ENCODE data around the gene SENP8.
"Not testable (repeated sequence)": the region's sequence is repeated elsewhere in the genome, so short reads cannot be mapped to it uniquely, and the experiment has no call there.

The SENP8 gene

DNA sequence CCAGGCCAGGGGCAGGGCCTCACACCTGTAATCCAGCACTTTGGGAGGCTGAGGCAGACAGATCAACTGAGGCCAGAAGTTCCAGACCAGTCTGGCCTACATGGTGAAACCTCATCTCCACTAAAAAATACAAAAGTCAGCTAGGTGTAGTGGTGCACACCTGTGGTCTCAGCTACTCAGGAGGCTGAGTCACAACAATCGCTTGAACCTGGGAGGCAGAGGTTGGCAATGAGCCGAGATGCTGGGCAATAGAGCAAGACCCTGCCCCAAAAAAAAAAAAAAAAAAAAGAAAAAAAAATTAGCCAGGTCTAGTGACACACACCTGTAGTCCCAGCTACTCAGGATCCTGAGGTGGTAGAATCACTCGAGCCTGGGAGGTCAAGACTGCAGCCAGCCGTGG lies 19.0 kb upstream of the SENP8 start:
- DNase-seq (ENCODE audit: insufficient read length, low spot score) (no peak), FAIRE-seq (no peak)
- TF ChIP-seq, protein P1, sequence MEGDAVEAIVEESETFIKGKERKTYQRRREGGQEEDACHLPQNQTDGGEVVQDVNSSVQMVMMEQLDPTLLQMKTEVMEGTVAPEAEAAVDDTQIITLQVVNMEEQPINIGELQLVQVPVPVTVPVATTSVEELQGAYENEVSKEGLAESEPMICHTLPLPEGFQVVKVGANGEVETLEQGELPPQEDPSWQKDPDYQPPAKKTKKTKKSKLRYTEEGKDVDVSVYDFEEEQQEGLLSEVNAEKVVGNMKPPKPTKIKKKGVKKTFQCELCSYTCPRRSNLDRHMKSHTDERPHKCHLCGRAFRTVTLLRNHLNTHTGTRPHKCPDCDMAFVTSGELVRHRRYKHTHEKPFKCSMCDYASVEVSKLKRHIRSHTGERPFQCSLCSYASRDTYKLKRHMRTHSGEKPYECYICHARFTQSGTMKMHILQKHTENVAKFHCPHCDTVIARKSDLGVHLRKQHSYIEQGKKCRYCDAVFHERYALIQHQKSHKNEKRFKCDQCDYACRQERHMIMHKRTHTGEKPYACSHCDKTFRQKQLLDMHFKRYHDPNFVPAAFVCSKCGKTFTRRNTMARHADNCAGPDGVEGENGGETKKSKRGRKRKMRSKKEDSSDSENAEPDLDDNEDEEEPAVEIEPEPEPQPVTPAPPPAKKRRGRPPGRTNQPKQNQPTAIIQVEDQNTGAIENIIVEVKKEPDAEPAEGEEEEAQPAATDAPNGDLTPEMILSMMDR (IDR thresholded peaks at IDR 0.05; ENCODE audit: insufficient read depth, missing control alignments) = no peak

DNA sequence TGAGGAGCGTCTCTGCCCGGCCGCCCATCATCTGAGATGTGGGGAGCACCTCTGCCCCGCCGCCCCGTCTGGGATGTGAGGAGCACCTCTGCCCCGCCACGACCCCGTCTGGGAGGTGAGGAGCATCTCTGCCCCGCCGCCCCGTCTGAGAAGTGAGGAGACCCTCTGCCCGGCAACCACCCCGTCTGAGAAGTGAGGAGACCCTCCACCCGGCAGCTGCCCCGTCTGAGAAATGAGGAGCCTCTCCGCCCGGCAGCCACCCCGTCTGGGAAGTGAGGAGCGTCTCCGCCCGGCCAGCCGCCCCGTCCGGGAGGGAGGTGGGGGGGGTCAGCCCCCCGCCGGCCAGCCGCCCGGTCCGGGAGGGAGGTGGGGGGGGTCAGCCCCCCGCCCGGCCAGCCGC lies 17.7 kb upstream of the SENP8 start:
- not testable (repeated sequence) for FAIRE-seq; DNase-seq (ENCODE audit: insufficient read length, low spot score)

DNA sequence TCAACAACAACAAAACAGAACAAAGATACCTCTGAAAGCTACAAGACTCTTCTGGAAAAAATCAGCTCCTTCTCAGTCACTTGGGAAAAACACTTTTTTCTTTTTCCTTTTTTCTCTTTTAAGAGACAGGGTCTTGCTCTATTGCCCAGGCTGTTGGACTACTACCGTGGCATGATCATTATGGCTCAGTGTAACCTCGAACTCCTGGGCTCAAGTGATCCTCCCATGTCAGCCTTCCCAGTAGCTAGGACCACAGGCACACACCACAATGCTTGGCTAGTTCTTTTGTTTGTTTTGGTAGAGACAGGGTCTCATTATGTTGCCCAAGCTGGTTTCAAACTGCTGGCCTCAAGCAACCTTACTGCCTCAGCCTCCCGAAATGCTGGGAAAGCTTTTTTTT lies 13.1 kb upstream of the SENP8 start:
- TF ChIP-seq, protein P1 (IDR thresholded peaks at IDR 0.05; ENCODE audit: insufficient read depth, missing control alignments) = no peak
- FAIRE-seq (no peak), DNase-seq (ENCODE audit: insufficient read length, low spot score) (no peak)

DNA sequence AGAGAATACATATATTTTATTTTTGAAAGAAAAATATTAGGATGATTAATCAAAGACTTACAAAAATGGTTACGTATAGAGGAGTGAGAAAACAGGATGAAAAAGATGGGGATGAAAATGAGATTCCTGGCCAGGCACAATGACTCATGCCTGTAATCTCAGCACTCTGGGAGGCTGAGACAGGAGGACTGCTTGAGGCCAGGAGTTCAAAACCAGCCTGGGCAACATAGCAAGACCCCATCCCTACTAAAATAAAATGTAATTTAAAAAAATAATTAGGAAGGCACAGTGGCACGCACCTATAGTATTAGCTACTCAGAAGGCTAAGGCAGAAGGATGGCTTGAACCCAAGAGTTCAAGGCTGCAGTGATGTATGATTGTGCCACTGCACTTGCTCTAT lies 12.1 kb upstream of the SENP8 start:
- no peak for FAIRE-seq
- TF ChIP-seq, protein P1 (IDR thresholded peaks at IDR 0.05; ENCODE audit: insufficient read depth, missing control alignments) = no peak
- DNase-seq (ENCODE audit: insufficient read length, low spot score) = no peak

DNA sequence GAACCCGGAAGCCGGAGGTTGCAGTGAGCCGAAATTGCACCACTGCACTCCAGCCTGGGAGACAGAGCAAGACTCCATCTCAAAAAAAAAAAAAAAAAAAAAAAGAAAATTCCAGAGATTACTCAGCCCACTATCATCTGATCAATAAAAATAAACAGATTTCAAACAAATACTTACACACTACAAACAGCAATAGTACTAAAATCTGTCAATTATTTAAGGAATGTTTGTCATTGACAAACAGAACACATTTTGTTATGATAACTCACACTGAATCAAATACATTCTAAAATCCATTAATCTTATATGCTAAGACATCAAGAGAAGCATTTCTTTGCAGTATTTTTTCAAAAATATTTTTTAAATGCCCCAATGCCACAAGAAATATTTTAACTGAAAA lies 7.8 kb upstream of the SENP8 start:
- FAIRE-seq (no peak), DNase-seq (ENCODE audit: insufficient read length, low spot score) (no peak)
- TF ChIP-seq, protein P1 (IDR thresholded peaks at IDR 0.05; ENCODE audit: insufficient read depth, missing control alignments) = no peak

DNA sequence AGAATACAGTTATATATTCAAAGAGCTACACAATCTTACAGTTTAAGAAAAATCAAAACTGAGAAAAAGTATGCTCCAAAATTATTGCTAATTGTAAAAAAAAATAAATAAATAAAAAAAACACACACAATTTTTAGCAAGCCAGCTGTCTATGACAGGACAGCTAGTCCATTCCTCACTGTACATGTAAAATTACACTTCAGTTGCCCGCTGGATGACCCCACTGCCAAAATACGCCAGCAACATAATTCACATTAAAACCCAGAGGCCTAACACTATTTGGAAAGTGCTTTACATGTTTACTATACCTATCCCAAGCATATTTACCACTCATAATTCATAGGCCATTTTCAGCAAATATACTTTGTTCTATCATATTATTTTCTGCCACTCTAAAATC lies 6.1 kb upstream of the SENP8 start:
- TF ChIP-seq, protein P1 (IDR thresholded peaks at IDR 0.05; ENCODE audit: insufficient read depth, missing control alignments) = no peak
- FAIRE-seq (no peak), DNase-seq (ENCODE audit: insufficient read length, low spot score) (no peak)

DNA sequence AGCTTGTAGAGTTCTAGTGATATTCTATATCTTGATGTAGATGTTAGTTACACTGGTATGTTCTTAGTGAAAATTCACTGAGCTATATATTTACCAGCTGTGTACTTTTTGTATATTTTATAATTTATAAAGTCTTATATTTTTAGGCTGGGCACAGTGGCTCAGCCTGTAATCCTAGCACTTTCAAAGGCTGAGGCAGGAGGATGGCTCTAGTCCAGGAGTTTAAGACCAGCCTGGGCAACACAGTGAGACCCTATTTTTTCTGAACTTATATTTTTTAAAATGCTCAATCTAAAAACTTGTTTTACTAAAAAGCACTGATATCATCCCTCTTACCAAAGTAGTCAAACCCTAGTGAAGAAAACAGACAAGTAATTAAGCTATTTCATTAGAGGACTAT lies 5.4 kb upstream of the SENP8 start:
- DNase-seq (ENCODE audit: insufficient read length, low spot score) = no peak
- no peak for FAIRE-seq
- TF ChIP-seq, protein P1 (IDR thresholded peaks at IDR 0.05; ENCODE audit: insufficient read depth, missing control alignments) = no peak

DNA sequence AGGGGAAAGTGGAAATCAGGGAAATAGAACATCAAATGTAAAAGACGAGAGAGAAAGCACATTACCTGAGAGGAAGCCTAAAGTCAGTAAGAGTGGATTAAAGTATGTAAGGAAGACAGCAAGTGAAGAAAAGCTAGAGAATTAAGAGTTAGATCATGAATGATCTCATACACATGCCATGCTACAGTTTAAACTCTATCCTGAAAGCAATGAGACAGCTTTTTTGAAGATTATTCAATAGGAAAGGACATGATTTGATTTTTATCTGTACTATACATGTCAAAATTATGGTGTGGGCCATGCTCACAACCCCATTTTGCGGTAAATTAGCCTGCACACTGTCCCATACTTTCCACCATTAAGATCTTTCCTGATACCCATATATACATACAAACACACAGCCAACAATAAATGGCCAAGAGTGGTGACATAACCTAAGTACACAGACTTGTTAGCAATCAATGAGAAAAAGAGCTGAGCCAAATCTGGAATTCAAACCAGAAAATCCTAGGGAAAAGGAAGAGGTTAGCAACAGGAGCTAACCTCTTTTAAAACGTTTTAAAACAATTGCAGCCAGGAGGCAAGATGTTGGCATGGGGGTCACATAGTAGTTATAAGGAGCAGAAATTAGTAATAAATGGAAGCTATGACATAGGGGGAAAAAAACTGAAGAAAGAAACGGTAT lies 4.7 kb upstream of the SENP8 start:
- TF ChIP-seq, protein P1 (IDR thresholded peaks at IDR 0.05; ENCODE audit: insufficient read depth, missing control alignments) = no peak
- no peak for DNase-seq (ENCODE audit: insufficient read length, low spot score)
- no peak for FAIRE-seq
